Natural killer cell treated with Interleukin-12 subunit alpha and Interleukin-12 subunit beta and Interleukin-15 and Interleukin-18, amount 100 ng/mL, for 72 hours (primary cell): ENCODE results near the gene SHROOM4. TPM values are rescaled to one million over a fixed set of nuclear protein-coding genes. Genes with fewer than 3 reads are reported as not detected.

Experiments used
- ATAC-seq, 2 donors: fragments of 150-1000 bp; cut with Tn5 transposase in 1 of 2; sonication (Bioruptor Pico), chemical (Tn5 transposase) in 1 of 2; 2 replicates each; pipeline ENCODE4 v1.10.0; 2021
- DNase-seq: peaks from one replicate; pipeline ENCODE4 v3.0.0; 2022; ENCODE audit warnings: low spot score
- H3K27ac Mint-ChIP-seq, 2 donors: 1 replicate in 1 of 2; 2 replicates in 1 of 2; pipeline ENCODE4 v1.8.0; 2022; ENCODE audit warnings: mixed read lengths in 2 of 2, mild to moderate bottlenecking in 1 of 2, moderate library complexity in 1 of 2
- H3K27me3 Mint-ChIP-seq, 2 donors: 1 replicate in 1 of 2; 2 replicates in 1 of 2; pipeline ENCODE4 v1.8.0; 2022; ENCODE audit warnings: mixed read lengths in 2 of 2
- H3K36me3 Mint-ChIP-seq: one replicate; pipeline ENCODE4 v1.8.0; 2022; ENCODE audit warnings: mixed read lengths
- H3K4me1 Mint-ChIP-seq, 2 donors: 1 replicate in 1 of 2; 2 replicates in 1 of 2; pipeline ENCODE4 v1.8.0; 2022; ENCODE audit warnings: low read depth in 2 of 2, mixed read lengths in 2 of 2, mild to moderate bottlenecking in 1 of 2
- H3K4me3 Mint-ChIP-seq: one replicate; pipeline ENCODE4 v1.8.0; 2022; ENCODE audit warnings: mixed read lengths
- H3K9me3 Mint-ChIP-seq: 2 replicates; pipeline ENCODE4 v1.8.0; 2022; ENCODE audit warnings: mixed read lengths
- total RNA-seq, 2 donors: library from RNA; stranded (reverse); gene quantifications; one replicate each; pipeline ENCODE4 v1.2.3, GENCODE V29; 2022

The SHROOM4 gene, protein sequence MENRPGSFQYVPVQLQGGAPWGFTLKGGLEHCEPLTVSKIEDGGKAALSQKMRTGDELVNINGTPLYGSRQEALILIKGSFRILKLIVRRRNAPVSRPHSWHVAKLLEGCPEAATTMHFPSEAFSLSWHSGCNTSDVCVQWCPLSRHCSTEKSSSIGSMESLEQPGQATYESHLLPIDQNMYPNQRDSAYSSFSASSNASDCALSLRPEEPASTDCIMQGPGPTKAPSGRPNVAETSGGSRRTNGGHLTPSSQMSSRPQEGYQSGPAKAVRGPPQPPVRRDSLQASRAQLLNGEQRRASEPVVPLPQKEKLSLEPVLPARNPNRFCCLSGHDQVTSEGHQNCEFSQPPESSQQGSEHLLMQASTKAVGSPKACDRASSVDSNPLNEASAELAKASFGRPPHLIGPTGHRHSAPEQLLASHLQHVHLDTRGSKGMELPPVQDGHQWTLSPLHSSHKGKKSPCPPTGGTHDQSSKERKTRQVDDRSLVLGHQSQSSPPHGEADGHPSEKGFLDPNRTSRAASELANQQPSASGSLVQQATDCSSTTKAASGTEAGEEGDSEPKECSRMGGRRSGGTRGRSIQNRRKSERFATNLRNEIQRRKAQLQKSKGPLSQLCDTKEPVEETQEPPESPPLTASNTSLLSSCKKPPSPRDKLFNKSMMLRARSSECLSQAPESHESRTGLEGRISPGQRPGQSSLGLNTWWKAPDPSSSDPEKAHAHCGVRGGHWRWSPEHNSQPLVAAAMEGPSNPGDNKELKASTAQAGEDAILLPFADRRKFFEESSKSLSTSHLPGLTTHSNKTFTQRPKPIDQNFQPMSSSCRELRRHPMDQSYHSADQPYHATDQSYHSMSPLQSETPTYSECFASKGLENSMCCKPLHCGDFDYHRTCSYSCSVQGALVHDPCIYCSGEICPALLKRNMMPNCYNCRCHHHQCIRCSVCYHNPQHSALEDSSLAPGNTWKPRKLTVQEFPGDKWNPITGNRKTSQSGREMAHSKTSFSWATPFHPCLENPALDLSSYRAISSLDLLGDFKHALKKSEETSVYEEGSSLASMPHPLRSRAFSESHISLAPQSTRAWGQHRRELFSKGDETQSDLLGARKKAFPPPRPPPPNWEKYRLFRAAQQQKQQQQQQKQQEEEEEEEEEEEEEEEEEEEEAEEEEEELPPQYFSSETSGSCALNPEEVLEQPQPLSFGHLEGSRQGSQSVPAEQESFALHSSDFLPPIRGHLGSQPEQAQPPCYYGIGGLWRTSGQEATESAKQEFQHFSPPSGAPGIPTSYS (N-terminal part only)
- total RNA-seq: not detected

- no peak within 1 kb of the TSS for H3K27ac Mint-ChIP-seq
- peaks cover 34 to 39% of the 10 kb centered on the region in 2 donors for H3K27me3 Mint-ChIP-seq
- no peaks in the 10 kb centered on the region for H3K9me3 Mint-ChIP-seq
- DNase-seq (no peak), ATAC-seq (no peak)
- no peak within 1 kb of the TSS for H3K4me3 Mint-ChIP-seq
- no peaks in the 10 kb centered on the region for H3K36me3 Mint-ChIP-seq
- no peaks in the 10 kb centered on the region for H3K4me1 Mint-ChIP-seq
Observed at GRCh38 chrX:50813843-50814661, at the start of gene SHROOM4. Gene SHROOM4, minus strand, starts transcription at chrX:50814194. Its CDS starts 176 bp downstream, at chrX:50814018.

- H3K4me1 Mint-ChIP-seq: no peaks in the 10 kb centered on the region
- no peaks in the 10 kb centered on the region for H3K36me3 Mint-ChIP-seq
- DNase-seq (no peak), ATAC-seq (no peak)
- H3K9me3 Mint-ChIP-seq: no peaks in the 10 kb centered on the region
- H3K27ac Mint-ChIP-seq: no peak overlapping the region
- peaks cover 22% of the 10 kb centered on the region in 2 donors for H3K27me3 Mint-ChIP-seq
- no peak overlapping the region for H3K4me3 Mint-ChIP-seq
Observed at GRCh38 chrX:50863471-50863870, 49.5 kb upstream of the SHROOM4 start.

DNA sequence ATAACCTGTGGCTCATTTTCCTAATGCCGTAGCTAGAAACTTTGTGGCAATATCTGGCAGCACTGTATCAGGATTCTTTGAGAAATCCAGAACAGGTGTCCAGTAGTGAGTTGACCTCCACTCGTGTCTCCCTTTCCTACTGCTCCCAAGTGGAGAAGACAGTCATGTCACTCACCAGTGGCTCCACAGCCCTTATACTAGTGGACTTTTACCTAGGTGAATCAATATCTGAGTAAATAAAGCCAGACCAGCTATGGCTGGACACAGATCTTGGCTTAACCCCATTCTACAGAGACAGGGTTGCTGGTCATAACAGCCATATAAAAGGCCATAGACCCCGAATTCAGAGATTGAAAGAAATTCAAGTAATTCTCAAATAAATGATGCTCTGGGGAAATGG lies 46.5 kb upstream of the SHROOM4 start:
- no peaks in the 10 kb centered on the region for H3K4me1 Mint-ChIP-seq
- peaks cover 23% of the 10 kb centered on the region in 2 donors for H3K27me3 Mint-ChIP-seq
- no peaks in the 10 kb centered on the region for H3K9me3 Mint-ChIP-seq
- ATAC-seq: no peak
- H3K27ac Mint-ChIP-seq: no peak overlapping the region
- H3K36me3 Mint-ChIP-seq: no peaks in the 10 kb centered on the region
- H3K4me3 Mint-ChIP-seq: no peak overlapping the region
- no peak for DNase-seq

- no peak overlapping the region for H3K27ac Mint-ChIP-seq
- peaks cover 18 to 19% of the 10 kb centered on the region in 2 donors for H3K27me3 Mint-ChIP-seq
- no peaks in the 10 kb centered on the region for H3K36me3 Mint-ChIP-seq
- no peak for ATAC-seq
- DNase-seq: no peak
- H3K9me3 Mint-ChIP-seq: no peaks in the 10 kb centered on the region
- no peak overlapping the region for H3K4me3 Mint-ChIP-seq
- no peaks in the 10 kb centered on the region for H3K4me1 Mint-ChIP-seq
Observed at GRCh38 chrX:50858548-50858947, 44.6 kb upstream of the SHROOM4 start.

DNA sequence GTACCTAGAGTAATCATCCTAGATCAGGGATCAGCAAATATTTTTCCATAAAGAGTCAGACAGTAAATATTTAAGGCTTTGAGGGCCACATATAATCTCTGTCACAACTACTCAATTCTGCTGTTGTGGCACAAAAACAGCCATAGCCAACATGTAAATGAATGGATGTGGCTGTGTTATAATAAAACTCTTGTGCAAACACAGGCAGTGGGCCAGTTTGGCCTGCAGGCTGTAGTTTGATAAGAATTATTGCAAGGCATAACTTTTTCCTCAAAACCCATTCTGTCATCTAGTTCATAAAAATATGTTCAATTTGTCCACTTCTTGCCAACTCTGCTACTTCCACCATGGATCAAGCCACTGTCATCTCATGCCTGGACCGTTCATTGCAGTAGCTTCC lies 39.4 kb upstream of the SHROOM4 start:
- Mint-ChIP-seq H3K36me3 (no peaks in the 10 kb centered on the region), H3K27me3 (peaks cover 5 to 18% of the 10 kb centered on the region in 2 donors), H3K4me3 (no peak overlapping the region), H3K4me1 (no peaks in the 10 kb centered on the region), H3K9me3 (no peaks in the 10 kb centered on the region), H3K27ac (no peak overlapping the region)
- DNase-seq (no peak), ATAC-seq (no peak)

DNA sequence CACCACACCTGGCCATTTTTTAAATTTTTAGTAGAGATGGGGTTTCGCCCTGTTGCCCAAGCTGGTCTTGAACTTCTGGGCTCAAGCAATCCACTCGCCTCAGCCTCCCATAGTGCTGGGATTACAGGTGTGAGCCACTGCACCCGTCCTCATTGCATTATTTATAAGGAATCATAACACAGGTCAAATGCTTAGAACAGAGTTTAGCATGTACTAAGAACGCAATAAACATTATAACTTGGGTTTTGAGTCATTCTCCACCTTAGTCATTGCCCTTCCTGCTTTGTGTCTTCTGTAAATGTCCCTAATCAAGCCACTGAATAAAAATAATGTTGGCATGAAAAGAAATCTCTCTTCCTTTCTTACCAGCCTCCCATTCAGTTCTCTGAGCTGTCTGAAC lies 38.5 kb upstream of the SHROOM4 start:
- Mint-ChIP-seq H3K4me1 (no peaks in the 10 kb centered on the region), H3K36me3 (no peaks in the 10 kb centered on the region)
- no peak for ATAC-seq

GRCh38 chrX:50842221-50842620 lies 28.2 kb upstream of the SHROOM4 start:
- DNase-seq: no peak
- Mint-ChIP-seq H3K4me3 (no peak overlapping the region), H3K4me1 (no peaks in the 10 kb centered on the region), H3K27me3 (peaks cover 0 to 20% of the 10 kb centered on the region in 2 donors), H3K27ac (no peak overlapping the region), H3K36me3 (no peaks in the 10 kb centered on the region), H3K9me3 (no peaks in the 10 kb centered on the region)
- ATAC-seq: no peak

More for the DNA sequence above, 38.5 kb upstream of the SHROOM4 start:
- DNase-seq: no peak
- H3K4me3 Mint-ChIP-seq: no peak overlapping the region
- H3K27ac Mint-ChIP-seq: no peak overlapping the region
- no peaks in the 10 kb centered on the region for H3K9me3 Mint-ChIP-seq
- peaks cover 0 to 15% of the 10 kb centered on the region in 2 donors for H3K27me3 Mint-ChIP-seq

GRCh38 chrX:50839730-50840129 lies 25.7 kb upstream of the SHROOM4 start:
- peak in 1 of 2 donors; percentile 56 for ATAC-seq
- no peaks in the 10 kb centered on the region for H3K36me3 Mint-ChIP-seq
- no peaks in the 10 kb centered on the region for H3K4me1 Mint-ChIP-seq
- no peak overlapping the region for H3K27ac Mint-ChIP-seq
- H3K27me3 Mint-ChIP-seq: peaks cover 0 to 27% of the 10 kb centered on the region in 2 donors
- no peaks in the 10 kb centered on the region for H3K9me3 Mint-ChIP-seq
- H3K4me3 Mint-ChIP-seq: no peak overlapping the region
- DNase-seq: no peak

DNA sequence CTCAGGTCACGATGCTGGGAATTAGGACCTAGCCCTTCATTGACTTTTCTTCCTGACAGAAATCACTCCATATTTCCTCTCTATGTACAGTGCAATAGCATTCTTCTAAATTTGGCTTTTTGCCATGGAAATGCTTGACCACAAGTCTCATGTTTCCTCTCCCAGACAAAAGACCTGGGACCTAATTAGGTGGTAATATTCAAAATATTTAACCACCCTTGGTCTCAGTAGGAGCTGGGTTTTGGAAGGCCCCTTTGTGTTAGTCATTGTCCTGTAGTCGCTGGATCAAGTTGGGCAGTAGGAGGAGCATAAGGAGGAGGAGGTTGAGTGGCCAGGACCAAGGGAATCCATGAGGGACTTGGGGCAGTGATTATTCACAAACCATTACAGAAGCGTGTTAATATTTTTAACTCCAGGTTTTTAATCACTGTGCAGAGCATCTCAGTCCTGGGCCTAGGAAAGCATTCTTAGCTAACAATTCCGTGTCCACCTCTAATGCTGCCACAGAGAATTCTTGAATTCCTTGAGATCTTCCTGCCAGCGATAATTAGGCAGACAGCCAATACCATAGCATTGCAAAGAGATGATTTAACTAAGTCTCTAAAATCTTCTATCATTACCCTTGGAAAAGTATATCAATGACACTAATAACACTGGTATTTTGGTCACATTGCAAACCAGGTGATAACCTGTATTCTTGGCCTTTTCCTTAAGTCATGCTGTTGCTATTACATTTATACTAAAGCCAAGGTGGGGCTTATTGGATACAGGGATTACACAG lies 25.0 kb upstream of the SHROOM4 start:
- DNase-seq: no peak
- Mint-ChIP-seq H3K27ac (no peak overlapping the region), H3K9me3 (no peaks in the 10 kb centered on the region), H3K27me3 (peaks cover 7 to 32% of the 10 kb centered on the region in 2 donors), H3K36me3 (no peaks in the 10 kb centered on the region), H3K4me3 (no peak overlapping the region), H3K4me1 (no peaks in the 10 kb centered on the region)
- no peak for ATAC-seq

DNA sequence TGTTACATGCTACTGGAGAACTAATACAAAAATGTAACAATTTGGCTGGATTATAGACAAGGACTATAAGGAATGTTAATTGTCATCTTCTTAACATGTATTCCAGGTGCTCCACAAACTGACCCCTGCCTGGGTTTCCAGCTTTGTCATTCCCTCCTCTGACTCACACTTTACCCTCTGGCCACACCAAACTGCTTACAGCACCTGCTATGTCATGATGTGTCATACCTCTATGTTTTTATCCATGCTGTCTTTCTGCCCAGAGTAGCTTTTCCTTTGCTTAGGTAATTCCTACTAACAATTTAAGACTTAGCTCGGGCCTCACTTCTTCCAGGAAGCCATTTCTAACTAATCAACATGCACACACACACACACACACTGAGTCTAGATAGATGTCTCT lies 14.0 kb upstream of the SHROOM4 start:
- no peak overlapping the region for H3K27ac Mint-ChIP-seq
- no peaks in the 10 kb centered on the region for H3K4me1 Mint-ChIP-seq
- peaks cover 12% of the 10 kb centered on the region in 2 donors for H3K27me3 Mint-ChIP-seq
- ATAC-seq (no peak), DNase-seq (no peak)
- H3K9me3 Mint-ChIP-seq: no peaks in the 10 kb centered on the region
- no peaks in the 10 kb centered on the region for H3K36me3 Mint-ChIP-seq
- no peak overlapping the region for H3K4me3 Mint-ChIP-seq

- ATAC-seq: no peak
- H3K9me3 Mint-ChIP-seq: no peaks in the 10 kb centered on the region
- H3K4me1 Mint-ChIP-seq: no peaks in the 10 kb centered on the region
- no peak overlapping the region for H3K27ac Mint-ChIP-seq
- DNase-seq: no peak
- no peak overlapping the region for H3K4me3 Mint-ChIP-seq
- peaks cover 10 to 12% of the 10 kb centered on the region in 2 donors for H3K27me3 Mint-ChIP-seq
- H3K36me3 Mint-ChIP-seq: no peaks in the 10 kb centered on the region
Observed at GRCh38 chrX:50825825-50826224, 11.8 kb upstream of the SHROOM4 start.

- no peak for DNase-seq
- H3K27me3 Mint-ChIP-seq: peaks cover 11 to 28% of the 10 kb centered on the region in 2 donors
- H3K9me3 Mint-ChIP-seq: no peaks in the 10 kb centered on the region
- no peaks in the 10 kb centered on the region for H3K4me1 Mint-ChIP-seq
- H3K36me3 Mint-ChIP-seq: no peaks in the 10 kb centered on the region
- no peak overlapping the region for H3K4me3 Mint-ChIP-seq
- H3K27ac Mint-ChIP-seq: no peak overlapping the region
- no peak for ATAC-seq
Observed at GRCh38 chrX:50818986-50819385, 5.0 kb upstream of the SHROOM4 start.
